ENCODE measurements around the gene RASGRP1.
"Not testable (repeated sequence)": the region's sequence is repeated elsewhere in the genome, so short reads cannot be mapped to it uniquely, and the experiment has no call there.

Gene RASGRP1

GRCh38 chr15:38564557-38565286 lies at the start of gene RASGRP1:
Gene RASGRP1, minus strand, starts transcription at chr15:38564814. Its CDS starts 186 bp downstream, at chr15:38564628.
- peak; percentile 92 for DNase-seq

DNA sequence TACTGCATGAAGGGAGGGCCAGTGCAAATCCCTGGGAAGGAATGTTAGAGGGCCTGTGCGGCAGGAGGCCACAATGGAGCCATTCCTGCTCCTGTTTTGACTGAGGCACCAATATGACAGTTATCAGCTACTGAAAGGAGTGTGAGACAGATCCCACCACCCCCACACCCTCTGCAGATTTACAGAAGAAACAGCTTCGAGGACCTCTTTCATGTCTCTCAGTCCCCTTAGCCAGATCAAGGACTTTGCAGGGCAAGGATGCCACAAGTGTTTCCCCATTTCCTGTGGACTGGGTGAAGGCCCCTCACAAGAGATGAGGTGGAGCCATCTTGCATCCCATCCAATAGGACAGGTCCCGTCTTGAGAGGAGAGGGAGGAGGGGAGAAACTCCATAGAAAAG lies 48.5 kb upstream of the RASGRP1 start:
- DNase-seq: no peak

DNA sequence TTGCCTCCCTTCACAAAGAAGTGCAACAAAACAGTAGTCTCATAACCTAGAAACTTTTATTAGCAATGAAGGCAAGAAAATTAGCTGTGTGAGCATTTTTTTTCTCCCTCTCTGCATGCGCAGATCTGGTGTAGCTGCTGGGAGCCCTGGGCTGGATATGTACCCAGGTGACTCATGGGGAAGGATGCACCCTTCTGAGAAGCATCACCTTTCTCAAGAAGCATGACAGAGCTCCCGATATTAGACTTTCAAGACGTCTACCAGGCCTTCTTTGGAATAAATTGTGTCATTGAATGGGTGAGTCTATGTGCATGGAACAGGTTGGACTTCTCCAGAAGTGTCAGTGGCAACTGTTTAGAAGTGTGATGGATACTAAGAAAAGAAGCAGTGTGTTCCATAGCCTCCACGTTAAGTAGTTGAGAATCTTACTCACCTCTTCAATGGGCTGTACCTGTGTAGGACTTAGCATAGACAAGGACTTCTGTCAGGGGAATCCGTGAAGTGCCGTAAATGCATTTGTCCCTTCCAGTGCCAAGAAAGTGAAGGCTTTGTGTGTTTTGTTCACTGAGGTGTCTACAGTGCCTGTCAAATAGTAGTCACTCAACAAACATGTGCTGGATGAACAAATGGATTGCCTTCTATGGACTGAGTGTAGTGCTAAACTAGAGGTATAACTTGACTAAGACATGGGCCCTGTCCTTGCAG lies 47.7 kb upstream of the RASGRP1 start:
- DNase-seq: no peak

- peak; percentile 68 for DNase-seq
Observed at GRCh38 chr15:38611228-38611627, 46.6 kb upstream of the RASGRP1 start.

- DNase-seq: no peak
Observed at GRCh38 chr15:38610748-38611147, 46.1 kb upstream of the RASGRP1 start.

GRCh38 chr15:38609097-38609738 lies 44.6 kb upstream of the RASGRP1 start:
- no peak for DNase-seq

DNA sequence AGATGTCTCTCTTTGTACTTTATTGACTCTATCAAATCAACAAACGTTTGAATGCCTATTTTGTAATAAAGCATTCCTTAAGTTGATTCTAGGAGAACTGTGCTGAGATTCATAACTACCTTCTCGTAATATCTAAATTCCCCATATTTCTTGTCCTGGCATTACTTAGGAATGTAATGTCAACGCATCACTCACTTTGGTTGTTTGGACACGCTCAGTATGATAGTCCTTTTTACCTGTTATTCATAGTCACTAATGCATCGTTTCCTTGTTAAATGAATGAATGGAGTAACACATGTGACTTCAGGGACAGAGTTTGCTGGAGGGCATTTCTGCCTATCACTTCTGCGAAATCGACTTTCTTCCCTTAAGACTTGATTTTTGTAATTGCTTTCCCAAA lies 44.1 kb upstream of the RASGRP1 start:
- no peak for DNase-seq

- no peak for DNase-seq
Observed at GRCh38 chr15:38605744-38606143, 41.1 kb upstream of the RASGRP1 start.

DNA sequence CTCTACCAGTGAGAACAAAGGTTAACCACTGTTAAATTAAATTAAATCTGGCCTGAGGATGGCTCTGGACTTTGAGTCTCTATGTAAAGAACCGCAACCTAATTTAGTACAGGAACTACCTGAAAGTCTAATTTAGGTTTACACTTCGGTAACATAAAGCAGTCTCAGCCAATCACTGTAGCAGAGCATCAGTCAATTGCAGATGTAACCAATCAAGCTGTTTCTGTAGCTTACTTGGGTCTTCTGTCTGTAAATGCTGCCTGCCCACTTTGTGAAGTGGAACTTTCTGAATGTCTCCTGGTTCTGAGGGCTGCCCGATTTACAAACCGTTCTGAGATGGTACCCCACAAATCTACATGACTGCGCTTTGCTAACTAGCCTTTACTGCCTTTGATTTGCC lies 39.1 kb upstream of the RASGRP1 start:
- DNase-seq: no peak

- no peak for DNase-seq
Observed at GRCh38 chr15:38602910-38603670, 38.5 kb upstream of the RASGRP1 start.

DNA sequence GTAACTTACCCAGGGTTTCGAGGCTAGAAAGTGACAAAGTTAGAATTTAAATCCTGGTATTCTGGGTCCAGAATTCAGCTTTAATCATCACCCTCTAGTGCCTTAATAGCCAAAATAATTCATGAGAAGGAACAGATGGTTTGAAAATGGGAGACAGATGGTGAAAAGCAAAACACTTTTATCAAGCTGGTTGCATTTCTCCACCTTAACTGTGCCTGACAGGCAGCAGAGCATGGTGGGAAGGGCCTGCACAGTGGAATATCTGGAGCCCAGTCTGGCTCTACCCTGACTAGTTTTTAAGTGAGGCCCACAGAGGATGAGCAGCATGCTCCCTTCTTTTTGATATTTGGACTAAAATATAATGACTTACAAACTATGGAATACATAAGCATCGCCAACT lies 35.6 kb upstream of the RASGRP1 start:
- DNase-seq: no peak

DNA sequence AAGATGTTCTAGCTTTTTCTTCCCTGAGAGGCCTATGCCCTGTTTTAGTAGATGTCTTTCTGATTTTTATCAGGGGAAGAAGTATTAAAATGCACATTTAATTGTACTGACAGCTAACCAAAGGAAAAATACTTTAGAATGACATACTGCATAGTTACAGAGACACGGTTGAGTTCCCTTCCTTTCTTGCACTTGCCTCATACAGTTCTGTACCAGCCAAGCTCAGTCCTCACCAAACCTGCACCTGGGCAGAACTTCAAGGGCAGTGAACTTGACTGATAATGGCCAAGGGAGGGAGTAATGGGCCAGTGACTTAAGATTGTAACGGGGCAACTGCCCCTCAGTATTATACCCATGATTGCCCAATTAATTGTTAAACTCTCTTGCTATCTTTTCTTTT lies 34.1 kb upstream of the RASGRP1 start:
- no peak for DNase-seq

- no peak for DNase-seq
Observed at GRCh38 chr15:38597219-38597800, 32.7 kb upstream of the RASGRP1 start.

- no peak for DNase-seq
Observed at GRCh38 chr15:38593524-38593923, 28.9 kb upstream of the RASGRP1 start.

GRCh38 chr15:38589502-38589901 lies 24.9 kb upstream of the RASGRP1 start:
- no peak for DNase-seq

DNA sequence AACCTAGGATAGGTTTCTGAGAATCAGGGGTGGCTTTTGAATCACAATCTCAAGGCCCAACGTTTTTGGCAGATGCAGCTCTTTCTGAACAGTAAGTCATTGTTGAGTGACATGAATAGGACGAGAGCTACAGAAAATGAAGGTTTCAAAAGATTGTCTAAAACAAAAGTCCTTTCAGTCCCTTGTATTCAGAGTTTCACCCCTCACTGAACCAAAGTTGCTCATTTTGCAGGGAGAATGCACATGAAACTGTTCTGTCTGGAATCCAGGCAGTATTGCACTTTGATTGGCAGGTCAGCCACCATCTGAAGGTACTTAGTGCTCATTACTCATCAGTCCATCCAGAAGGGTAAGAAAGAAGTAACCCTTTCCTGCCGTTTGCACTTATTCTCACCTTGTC lies 24.1 kb upstream of the RASGRP1 start:
- DNase-seq: no peak

DNA sequence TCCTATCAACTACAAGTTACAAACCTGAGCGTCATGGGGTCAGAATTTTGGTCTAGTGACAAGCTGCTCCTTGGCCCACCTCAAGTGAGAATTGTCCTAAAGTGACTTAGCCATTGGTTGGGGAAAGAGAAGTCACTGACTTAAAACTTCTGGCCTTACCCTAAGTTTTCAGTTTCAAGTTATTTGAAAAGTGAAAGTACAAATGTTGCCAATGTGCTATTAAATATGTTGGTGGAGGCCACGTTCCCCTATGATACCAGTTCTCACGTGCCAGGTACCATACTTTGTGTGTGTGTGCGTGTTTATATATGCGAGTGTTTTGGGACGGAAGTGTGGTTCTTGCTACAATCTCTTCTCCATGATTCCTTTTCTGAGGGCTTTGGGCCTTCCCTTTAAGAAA lies 22.6 kb upstream of the RASGRP1 start:
- DNase-seq: no peak

DNA sequence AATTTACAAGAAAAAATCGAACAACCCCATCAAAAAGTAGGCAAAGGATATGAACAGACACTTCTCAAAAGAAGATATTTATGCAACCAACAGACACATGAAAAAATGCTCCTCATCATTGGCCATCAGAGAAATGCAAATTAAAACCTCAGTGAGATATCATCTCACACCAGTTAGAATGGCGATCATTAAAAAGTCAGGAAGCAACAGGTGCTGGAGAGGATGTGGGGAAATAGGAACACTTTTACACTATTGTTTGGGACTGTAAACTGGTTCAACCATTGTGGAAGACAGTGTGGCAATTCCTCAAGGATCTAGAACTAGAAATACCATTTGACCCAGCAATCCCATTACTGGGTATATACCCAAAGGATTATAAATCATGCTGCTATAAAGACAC lies 21.4 kb upstream of the RASGRP1 start:
- DNase-seq: not testable (repeated sequence)

- no peak for DNase-seq
Observed at GRCh38 chr15:38578626-38579025, 14.0 kb upstream of the RASGRP1 start.

DNA sequence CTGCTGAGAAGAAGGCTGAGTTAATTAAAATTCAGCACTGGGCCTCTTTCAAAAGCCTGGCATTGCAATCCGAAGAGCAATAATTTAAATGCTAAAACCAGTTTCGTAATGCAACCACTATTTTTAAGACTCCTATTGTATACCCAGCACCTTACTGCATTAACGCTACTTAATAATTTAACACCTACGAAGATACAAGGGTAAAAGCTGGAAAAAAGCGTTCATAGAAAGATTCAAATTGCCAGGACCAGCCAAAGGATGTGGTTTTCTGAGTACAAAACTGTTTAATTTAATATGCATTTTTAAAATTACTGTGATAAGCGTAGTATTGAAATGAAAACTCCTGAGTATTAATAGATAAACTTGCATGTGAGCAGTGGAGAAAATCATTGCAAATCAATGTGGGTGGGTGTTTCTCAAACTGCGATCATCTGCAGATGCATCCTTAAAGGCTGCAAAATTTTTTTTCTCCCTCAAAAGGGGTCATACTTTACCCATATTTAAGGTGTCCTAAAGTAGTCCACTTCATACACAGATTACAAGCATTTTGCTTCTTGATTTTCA lies 12.9 kb upstream of the RASGRP1 start:
- no peak for DNase-seq

DNA sequence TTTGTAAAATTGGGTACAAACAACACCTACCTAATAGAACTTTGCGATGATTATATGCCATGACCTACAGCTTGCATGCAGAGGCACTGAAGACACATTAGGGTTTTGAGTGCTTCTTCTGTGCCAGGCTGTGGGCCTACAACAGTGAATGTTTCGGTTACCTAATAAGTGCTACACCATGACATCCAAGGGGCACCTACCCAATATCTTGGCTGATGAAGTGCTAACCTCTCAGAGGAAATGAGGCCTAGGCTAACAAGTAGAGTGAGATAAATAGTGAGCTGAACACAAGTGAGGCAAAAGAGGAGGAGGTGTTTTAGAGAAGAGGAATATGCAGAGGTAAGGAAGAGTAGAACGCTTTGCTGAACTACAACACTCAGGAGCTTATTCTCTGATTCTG lies 12.2 kb upstream of the RASGRP1 start:
- DNase-seq: no peak

DNA sequence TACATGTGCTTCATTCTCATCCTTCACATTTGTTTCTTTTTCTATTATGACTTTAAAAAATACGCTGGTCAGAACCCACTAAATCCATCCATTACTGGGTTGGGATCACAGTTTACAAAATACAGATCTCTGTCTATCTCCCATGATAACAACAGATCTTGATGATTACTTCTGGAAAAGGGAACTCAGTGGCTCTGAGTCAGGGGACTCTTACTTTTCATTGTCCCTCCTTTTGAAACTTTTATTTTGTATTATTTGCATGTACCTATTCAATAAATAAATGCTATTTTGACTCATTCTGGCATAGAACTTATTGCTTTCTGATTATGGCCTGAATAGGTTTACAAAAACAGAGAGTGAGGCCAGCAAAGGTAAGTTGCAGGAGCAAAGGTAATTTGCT lies 11.6 kb upstream of the RASGRP1 start:
- DNase-seq: no peak

- no peak for DNase-seq
Observed at GRCh38 chr15:38565287-38565670, 665 bp upstream of the RASGRP1 start.

Measured in activated CD8-positive, alpha-beta memory T cell treated with anti-CD3 and anti-CD28 coated beads for 24 hours (primary cell).